MCF 10A (cell line): ENCODE results near the gene MYL12A. TPM values are rescaled to one million over a fixed set of nuclear protein-coding genes. Genes with fewer than 3 reads are reported as not detected.
A peak's percentile ranks its signal among the peaks of the same experiment; 100 is the strongest.

Experiments
- BruUV-seq: library from RNA; stranded (reverse); fragments of 400-500 nt; replicated peaks from 2 replicates; lab custom pipeline; 2021; lab: Mats Ljungman, UMichigan
- CTCF ChIA-PET: fragments of 300-600 bp; sonication (Branson Sonifier 250); formaldehyde crosslinking; extraction: SDS; loops from one replicate; lab custom pipeline; 2021; ENCODE audit warnings: antibody characterized with exemption, inconsistent platforms; lab: Yijun Ruan, JAX
- POLR2A ChIA-PET: fragments of 300-600, 350-650 bp; sonication (Branson Sonifier 250); formaldehyde crosslinking; extraction: SDS; loops from one replicate; lab custom pipeline; 2020; ENCODE audit warnings: antibody characterized with exemption, inconsistent platforms; lab: Yijun Ruan, JAX
- DNase-seq: peaks from one replicate; pipeline ENCODE4 v3.0.0-alpha.2; 2018; ENCODE audit not compliant: unreplicated experiment
- H3K27ac Mint-ChIP-seq: one replicate; pipeline ENCODE4 v1.8.0; 2022; ENCODE audit warnings: mild to moderate bottlenecking, low read depth, mixed read lengths; ENCODE audit not compliant: unreplicated experiment
- H3K27me3 Mint-ChIP-seq: one replicate; pipeline ENCODE4 v1.8.0; 2022; ENCODE audit warnings: mixed read lengths; ENCODE audit not compliant: insufficient read depth, unreplicated experiment
- H3K36me3 Mint-ChIP-seq: one replicate; pipeline ENCODE4 v1.8.0; 2022; ENCODE audit warnings: mild to moderate bottlenecking, moderate library complexity, mixed read lengths; ENCODE audit not compliant: insufficient read depth, unreplicated experiment
- H3K4me1 Mint-ChIP-seq: one replicate; pipeline ENCODE4 v1.8.0; 2022; ENCODE audit warnings: mixed read lengths; ENCODE audit not compliant: insufficient read depth, unreplicated experiment
- H3K4me3 Mint-ChIP-seq: one replicate; pipeline ENCODE4 v1.8.0; 2022; ENCODE audit warnings: mild to moderate bottlenecking, moderate library complexity, mixed read lengths; ENCODE audit not compliant: unreplicated experiment
- H3K9me3 Mint-ChIP-seq: one replicate; pipeline ENCODE4 v1.8.0; 2022; ENCODE audit warnings: mixed read lengths; ENCODE audit not compliant: unreplicated experiment
- intact Hi-C: fragments of 100-400 bp; cut with micrococcal nuclease; formaldehyde crosslinking; loops from 2 replicates; pipeline ENCODE4 v1.14.1; 2022
- total RNA-seq: library from RNA; stranded (reverse); gene quantifications from 2 replicates; pipeline ENCODE4 v1.2.3, GENCODE V29; 2022
- TF ChIP-seq, protein P1 (sequence below): fragments of 200-600 bp; IDR thresholded peaks from one replicate; pipeline ENCODE4 v1.8.0; 2022; ENCODE audit warnings: antibody characterized with exemption, mild to moderate bottlenecking; ENCODE audit not compliant: unreplicated experiment

The MYL12A gene
- total RNA-seq, 1 experiment from 2014 or later = 332 TPM

DNA sequence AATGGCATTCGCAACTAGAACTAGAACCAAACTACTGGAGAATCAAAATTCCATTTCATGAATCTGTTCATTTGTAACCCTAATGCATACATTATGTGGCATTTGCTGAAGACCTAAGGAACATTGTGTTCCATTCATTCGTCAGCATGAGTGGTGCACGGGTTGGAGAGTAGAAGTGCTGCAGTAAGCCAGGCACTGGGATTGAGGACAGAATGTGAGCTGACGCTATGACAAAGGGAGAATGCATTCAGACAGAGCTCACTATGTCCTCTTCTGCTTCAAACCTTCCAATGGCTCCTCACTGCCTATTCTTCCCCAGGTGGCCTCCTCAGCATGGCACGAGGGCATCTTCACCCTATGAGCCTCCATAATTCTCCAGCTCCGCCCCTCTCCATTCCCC is 21.6 kb upstream of the MYL12A start:
- H3K27me3 Mint-ChIP-seq = no peaks in the 10 kb centered on the region
- BruUV-seq = no TSS peak

GRCh38 chr18:3230401-3231334 is 16.9 kb upstream of the MYL12A start:
- no peaks in the 10 kb centered on the region for H3K9me3 Mint-ChIP-seq
- CTCF ChIA-PET = interaction anchor here (0.7 to 2.0 kb wide), 3 partner anchors 9 to 17 kb away, joined by 3 to 5 read pairs (median 3); no protein-coding TSS in a partner anchor
- peak; percentile 59 for DNase-seq
- POLR2A ChIA-PET = interaction anchor here (1.2 to 1.4 kb wide), 2 partner anchors 8 to 12 kb away, joined by 3 to 5 read pairs; no protein-coding TSS in a partner anchor
- no peaks in the 10 kb centered on the region for H3K4me1 Mint-ChIP-seq
- no TSS peak for BruUV-seq
- H3K27me3 Mint-ChIP-seq = no peaks in the 10 kb centered on the region
- intact Hi-C loops = no loop called here
- no peak overlapping the region for H3K4me3 Mint-ChIP-seq
- TF ChIP-seq, protein P1, sequence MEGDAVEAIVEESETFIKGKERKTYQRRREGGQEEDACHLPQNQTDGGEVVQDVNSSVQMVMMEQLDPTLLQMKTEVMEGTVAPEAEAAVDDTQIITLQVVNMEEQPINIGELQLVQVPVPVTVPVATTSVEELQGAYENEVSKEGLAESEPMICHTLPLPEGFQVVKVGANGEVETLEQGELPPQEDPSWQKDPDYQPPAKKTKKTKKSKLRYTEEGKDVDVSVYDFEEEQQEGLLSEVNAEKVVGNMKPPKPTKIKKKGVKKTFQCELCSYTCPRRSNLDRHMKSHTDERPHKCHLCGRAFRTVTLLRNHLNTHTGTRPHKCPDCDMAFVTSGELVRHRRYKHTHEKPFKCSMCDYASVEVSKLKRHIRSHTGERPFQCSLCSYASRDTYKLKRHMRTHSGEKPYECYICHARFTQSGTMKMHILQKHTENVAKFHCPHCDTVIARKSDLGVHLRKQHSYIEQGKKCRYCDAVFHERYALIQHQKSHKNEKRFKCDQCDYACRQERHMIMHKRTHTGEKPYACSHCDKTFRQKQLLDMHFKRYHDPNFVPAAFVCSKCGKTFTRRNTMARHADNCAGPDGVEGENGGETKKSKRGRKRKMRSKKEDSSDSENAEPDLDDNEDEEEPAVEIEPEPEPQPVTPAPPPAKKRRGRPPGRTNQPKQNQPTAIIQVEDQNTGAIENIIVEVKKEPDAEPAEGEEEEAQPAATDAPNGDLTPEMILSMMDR = no peak
- no peak overlapping the region for H3K27ac Mint-ChIP-seq
- peaks cover 6% of the 10 kb centered on the region for H3K36me3 Mint-ChIP-seq

More for the DNA sequence above, 21.6 kb upstream of the MYL12A start:
- DNase-seq = no peak
- TF ChIP-seq, protein P1 = no peak
- Mint-ChIP-seq H3K36me3 (peaks cover 12% of the 10 kb centered on the region), H3K9me3 (no peaks in the 10 kb centered on the region), H3K4me1 (no peaks in the 10 kb centered on the region), H3K27ac (no peak overlapping the region), H3K4me3 (no peak overlapping the region)
- ChIA-PET POLR2A (interaction anchor here (1.4 kb wide), 1 partner anchor 10 kb away, joined by 4 read pairs; no protein-coding TSS in a partner anchor), CTCF (interaction anchor here (0.6 kb wide), 1 partner anchor 45 kb away, joined by 3 read pairs; no protein-coding TSS in a partner anchor)
- intact Hi-C loops = no loop called here

DNA sequence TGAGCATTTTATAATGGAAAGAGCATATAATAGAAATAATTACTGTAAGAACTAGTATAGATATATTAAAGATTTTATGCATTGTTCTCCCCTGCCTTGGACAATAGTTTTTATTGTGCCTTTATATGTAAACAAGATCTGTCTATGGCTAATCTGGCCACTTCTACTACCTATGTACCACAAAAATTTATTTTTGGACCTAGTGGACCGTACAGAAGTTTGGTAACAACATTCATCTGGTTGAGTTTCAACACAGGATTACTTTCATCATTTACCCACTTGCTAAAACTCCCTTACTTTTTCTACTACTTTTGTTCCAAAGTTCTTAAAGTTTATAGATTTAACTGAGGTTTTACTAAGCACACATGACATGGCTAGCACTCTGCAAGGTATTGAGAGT is 14.6 kb upstream of the MYL12A start:
- H3K36me3 Mint-ChIP-seq = no peaks in the 10 kb centered on the region
- no peaks in the 10 kb centered on the region for H3K27me3 Mint-ChIP-seq
- TF ChIP-seq, protein P1 = no peak
- intact Hi-C loops = no loop called here
- CTCF ChIA-PET = interaction anchor here (0.5 kb wide), 1 partner anchor 81 kb away, joined by 3 read pairs; no protein-coding TSS in a partner anchor
- no peaks in the 10 kb centered on the region for H3K4me1 Mint-ChIP-seq
- no peak for DNase-seq
- POLR2A ChIA-PET = no interaction called here
- H3K27ac Mint-ChIP-seq = no peak overlapping the region
- H3K4me3 Mint-ChIP-seq = no peak overlapping the region
- no peaks in the 10 kb centered on the region for H3K9me3 Mint-ChIP-seq
- no TSS peak for BruUV-seq
